Nephron progenitor cell (in vitro differentiated cells): ENCODE measurements around the gene RAF1.
"Not testable (repeated sequence)": the region's sequence is repeated elsewhere in the genome, so short reads cannot be mapped to it uniquely, and the experiment has no call there.

Experiments
- DNase-seq: peaks from one replicate; pipeline ENCODE4 v3.0.0; 2021
- H3K27ac Mint-ChIP-seq: 2 replicates; pipeline ENCODE4 v1.8.0; 2021; ENCODE audit warnings: mild to moderate bottlenecking, moderate library complexity, mixed read lengths
- H3K27me3 Mint-ChIP-seq: 2 replicates; pipeline ENCODE4 v1.8.0; 2021; ENCODE audit warnings: mild to moderate bottlenecking, low read depth, mixed read lengths; ENCODE audit not compliant: poor library complexity
- H3K36me3 Mint-ChIP-seq: 2 replicates; pipeline ENCODE4 v1.8.0; 2021; ENCODE audit warnings: low read depth, mixed read lengths
- H3K4me1 Mint-ChIP-seq: 2 replicates; pipeline ENCODE4 v1.8.0; 2021; ENCODE audit warnings: mixed read lengths
- H3K4me3 Mint-ChIP-seq: 2 replicates; pipeline ENCODE4 v1.8.0; 2021; ENCODE audit warnings: mild to moderate bottlenecking, moderate library complexity, mixed read lengths
- H3K9me3 Mint-ChIP-seq: 2 replicates; pipeline ENCODE4 v1.8.0; 2021; ENCODE audit warnings: mild to moderate bottlenecking, moderate library complexity, mixed read lengths
- CTCF ChIP-seq: fragments of 200-600 bp; sonication (generic); IDR thresholded peaks from 2 replicates; pipeline ENCODE4 v1.5.0; 2021; ENCODE audit warnings: antibody characterized with exemption

The RAF1 gene

DNA sequence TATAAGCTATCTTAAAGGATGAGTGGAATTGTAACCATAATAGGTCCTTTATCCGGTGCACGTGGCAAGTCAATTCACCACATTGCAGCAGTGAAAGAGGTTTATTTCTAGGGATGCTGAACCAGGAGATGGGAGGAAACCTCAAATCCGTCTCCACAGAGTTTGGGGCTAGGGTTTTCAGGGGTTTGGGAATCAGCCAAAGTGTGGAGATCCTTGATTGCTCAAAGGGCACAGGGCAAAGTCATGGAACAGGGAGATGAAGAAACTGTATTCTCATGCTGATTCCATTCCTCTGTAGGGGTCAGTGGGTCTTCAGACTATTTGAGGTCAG is 7.2 kb upstream of the RAF1 start:
- peaks cover 8% of the 10 kb centered on the region for H3K36me3 Mint-ChIP-seq
- H3K9me3 Mint-ChIP-seq, result peaks cover 16% of the 10 kb centered on the region
- no peak overlapping the region for H3K4me3 Mint-ChIP-seq
- peaks cover 3% of the 10 kb centered on the region for H3K27me3 Mint-ChIP-seq
- H3K4me1 Mint-ChIP-seq, result peaks cover 29% of the 10 kb centered on the region
- TF ChIP-seq CTCF, result no peak
- H3K27ac Mint-ChIP-seq, result peak overlapping the region; percentile 21
- no peak for DNase-seq

- DNase-seq, result no peak
- H3K27ac Mint-ChIP-seq, result peak overlapping the region; percentile 21
- H3K4me1 Mint-ChIP-seq, result peaks cover 26% of the 10 kb centered on the region
- H3K4me3 Mint-ChIP-seq, result no peak overlapping the region
- peaks cover 14% of the 10 kb centered on the region for H3K9me3 Mint-ChIP-seq
- peaks cover 6% of the 10 kb centered on the region for H3K36me3 Mint-ChIP-seq
- peaks cover 3% of the 10 kb centered on the region for H3K27me3 Mint-ChIP-seq
- TF ChIP-seq CTCF, result no peak
Observed at GRCh38 chr3:12670365-12671119, 6.6 kb upstream of the RAF1 start.

DNA sequence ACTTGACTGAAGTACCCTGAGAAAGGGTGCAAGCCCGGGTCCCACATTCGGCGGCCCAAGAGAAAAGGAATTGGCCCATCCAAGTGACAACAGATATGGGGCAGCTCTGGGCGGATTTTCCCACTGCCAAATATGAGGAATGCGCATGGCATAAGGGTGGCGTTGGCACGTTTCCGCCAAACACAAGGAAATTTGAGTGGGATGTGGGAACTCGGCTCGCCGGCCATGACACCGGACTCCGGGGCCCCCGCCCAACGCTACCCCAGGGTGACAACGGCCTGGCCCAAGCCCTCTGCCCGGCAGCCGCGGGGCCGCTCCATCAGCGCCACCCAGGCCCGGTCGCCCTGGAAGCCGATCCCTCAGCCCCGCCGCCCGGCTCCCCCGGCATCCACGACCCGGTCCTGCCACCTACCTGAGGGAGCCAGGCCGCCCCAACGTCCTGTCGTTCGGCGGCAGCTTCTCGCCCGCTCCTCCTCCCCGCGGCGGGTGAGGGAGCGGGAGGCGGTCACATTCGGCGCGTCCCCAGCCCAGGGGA is 449 bp downstream of the RAF1 start:
- TF ChIP-seq CTCF, result no peak
- H3K4me3 Mint-ChIP-seq, result peak overlapping the region; percentile 93
- no peak for DNase-seq
- H3K9me3 Mint-ChIP-seq, result no peaks in the 10 kb centered on the region
- H3K4me1 Mint-ChIP-seq, result peaks cover 38% of the 10 kb centered on the region
- H3K27ac Mint-ChIP-seq, result peak overlapping the region; percentile 99
- no peaks in the 10 kb centered on the region for H3K27me3 Mint-ChIP-seq
- H3K36me3 Mint-ChIP-seq, result peaks cover 9% of the 10 kb centered on the region

GRCh38 chr3:12662593-12663400 is 1.1 kb downstream of the RAF1 start:
- peaks cover 38% of the 10 kb centered on the region for H3K4me1 Mint-ChIP-seq
- no peak for TF ChIP-seq CTCF
- peaks cover 12% of the 10 kb centered on the region for H3K36me3 Mint-ChIP-seq
- no peaks in the 10 kb centered on the region for H3K9me3 Mint-ChIP-seq
- DNase-seq, result peak; percentile 48
- H3K27ac Mint-ChIP-seq, result peak overlapping the region; percentile 97
- H3K4me3 Mint-ChIP-seq, result peak overlapping the region; percentile 93
- no peaks in the 10 kb centered on the region for H3K27me3 Mint-ChIP-seq

GRCh38 chr3:12661926-12662592 is 1.9 kb downstream of the RAF1 start:
- TF ChIP-seq CTCF, result no peak
- DNase-seq, result no peak

GRCh38 chr3:12661375-12661774 is 2.5 kb downstream of the RAF1 start:
- H3K27ac Mint-ChIP-seq, DNase-seq, H3K27me3 Mint-ChIP-seq, H3K9me3 Mint-ChIP-seq: not testable (repeated sequence)
- Mint-ChIP-seq H3K36me3 (peaks cover 14% of the 10 kb centered on the region), H3K4me1 (peaks cover 38% of the 10 kb centered on the region), H3K4me3 (peak overlapping the region; percentile 93)

More at GRCh38 chr3:12661926-12662592, 1.9 kb downstream of the RAF1 start:
- H3K27ac Mint-ChIP-seq, result peak overlapping the region; percentile 97
- peak overlapping the region; percentile 93 for H3K4me3 Mint-ChIP-seq
- peaks cover 14% of the 10 kb centered on the region for H3K36me3 Mint-ChIP-seq
- peaks cover 38% of the 10 kb centered on the region for H3K4me1 Mint-ChIP-seq
- H3K27me3 Mint-ChIP-seq, result no peaks in the 10 kb centered on the region
- no peaks in the 10 kb centered on the region for H3K9me3 Mint-ChIP-seq
